GM23338 (cell line): ENCODE results near the gene UNC5B. TPM values are rescaled to one million over a fixed set of nuclear protein-coding genes. Genes with fewer than 3 reads are reported as not detected.

Experiments used
- ATAC-seq: fragments of 200-7000 bp; cut with Tn5 transposase; 3 replicates; pipeline ENCODE4 v1.9.1; 2020
- DNase-seq: peaks from one replicate; pipeline ENCODE4 v3.0.0-alpha.2; 2015; ENCODE audit warnings: low spot score
- H2AFZ ChIP-seq: fragments of 200-600 bp; sonication (generic); 2 replicates; pipeline ENCODE4 v1.8.0; 2016; ENCODE audit warnings: antibody characterized with exemption, mild to moderate bottlenecking, moderate library complexity
- H3F3A ChIP-seq: fragments of 200-600 bp; sonication (generic); replicated peaks from 2 replicates; pipeline ENCODE4 v1.8.0; 2017; ENCODE audit warnings: antibody characterized with exemption, mixed run types, low read depth
- H3K27ac ChIP-seq: fragments of 200-600 bp; sonication (generic); 2 replicates; pipeline ENCODE4 v1.6.1; 2016; ENCODE audit warnings: low read depth
- H3K27me3 ChIP-seq: fragments of 200-600 bp; sonication (generic); 2 replicates; pipeline ENCODE4 v1.8.0; 2016; ENCODE audit warnings: mild to moderate bottlenecking, mixed run types, moderate library complexity; ENCODE audit not compliant: insufficient read depth
- H3K36me3 ChIP-seq: fragments of 200-600 bp; sonication (generic); 2 replicates; pipeline ENCODE4 v1.8.0; 2016; ENCODE audit warnings: mild to moderate bottlenecking; ENCODE audit not compliant: insufficient read depth
- H3K4me1 ChIP-seq: fragments of 200-600 bp; sonication (generic); 2 replicates; pipeline ENCODE4 v1.8.0; 2016; ENCODE audit warnings: mild to moderate bottlenecking, moderate library complexity; ENCODE audit not compliant: insufficient read depth
- H3K4me2 ChIP-seq: fragments of 200-600 bp; sonication (generic); 2 replicates; pipeline ENCODE4 v1.7.1; 2017; ENCODE audit warnings: mixed run types
- H3K4me3 ChIP-seq: fragments of 200-600 bp; sonication (generic); 2 replicates; pipeline ENCODE4 v1.6.1; 2016; ENCODE audit warnings: mixed run types
- H3K79me2 ChIP-seq: fragments of 200-600 bp; sonication (generic); replicated peaks from 2 replicates; pipeline ENCODE4 v1.8.0; 2017; ENCODE audit warnings: mild to moderate bottlenecking; ENCODE audit not compliant: insufficient read depth
- H3K9me2 ChIP-seq: fragments of 200-600 bp; sonication (generic); 2 replicates; pipeline ENCODE4 v1.8.0; 2017; ENCODE audit not compliant: insufficient read depth
- H4K20me1 ChIP-seq: fragments of 200-600 bp; sonication (generic); replicated peaks from 2 replicates; pipeline ENCODE4 v1.8.0; 2017; ENCODE audit warnings: mild to moderate bottlenecking; ENCODE audit not compliant: insufficient read depth
- H3K27ac Mint-ChIP-seq: 2 replicates; pipeline ENCODE4 v1.8.0; 2020; ENCODE audit warnings: inconsistent platforms, mild to moderate bottlenecking, moderate library complexity, mixed read lengths
- H3K27me3 Mint-ChIP-seq: 3 replicates; pipeline ENCODE4 v1.8.0; 2022; ENCODE audit warnings: low read depth, mild to moderate bottlenecking, moderate library complexity, mixed read lengths, inconsistent platforms; ENCODE audit not compliant: insufficient read depth, poor library complexity
- H3K36me3 Mint-ChIP-seq: 3 replicates; pipeline ENCODE4 v1.8.0; 2021; ENCODE audit warnings: low read depth, mild to moderate bottlenecking, inconsistent platforms, moderate library complexity, mixed read lengths
- H3K4me1 Mint-ChIP-seq: 3 replicates; pipeline ENCODE4 v1.8.0; 2020; ENCODE audit warnings: mild to moderate bottlenecking, inconsistent platforms, mixed read lengths
- H3K4me3 Mint-ChIP-seq: 3 replicates; pipeline ENCODE4 v1.8.0; 2021; ENCODE audit warnings: moderate library complexity, mild to moderate bottlenecking, inconsistent platforms, mixed read lengths
- H3K9me3 Mint-ChIP-seq: 3 replicates; pipeline ENCODE4 v1.8.0; 2020; ENCODE audit warnings: moderate library complexity, mild to moderate bottlenecking, inconsistent platforms, mixed read lengths
- CREB1 ChIP-seq: fragments of 250-450 bp; sonication (Bioruptor Pico); IDR thresholded peaks from 2 replicates; pipeline ENCODE4 v1.5.0; 2020; ENCODE audit warnings: low read depth, mild to moderate bottlenecking, moderate library complexity
- ETS1 ChIP-seq: IDR thresholded peaks from 2 replicates; pipeline ENCODE4 v1.6.1; 2016; ENCODE audit warnings: antibody characterized with exemption
- EZH2 ChIP-seq: fragments of 200-600 bp; sonication (generic); IDR thresholded peaks from one replicate; pipeline ENCODE4 v1.8.0; 2017; ENCODE audit warnings: antibody characterized with exemption, mild to moderate bottlenecking, low read depth; ENCODE audit not compliant: unreplicated experiment
- EZH2phosphoT487 ChIP-seq: fragments of 200-600 bp; sonication (generic); IDR thresholded peaks from one replicate; pipeline ENCODE4 v1.8.1; 2018; ENCODE audit warnings: antibody characterized with exemption; ENCODE audit not compliant: unreplicated experiment
- JUNB ChIP-seq: IDR thresholded peaks from one replicate; pipeline ENCODE4 v1.6.1; 2016; ENCODE audit warnings: antibody characterized with exemption; ENCODE audit not compliant: unreplicated experiment
- NANOG ChIP-seq: IDR thresholded peaks from 2 replicates; pipeline ENCODE4 v1.6.1; 2016; ENCODE audit warnings: antibody characterized with exemption, borderline replicate concordance
- POLR2AphosphoS5 ChIP-seq: IDR thresholded peaks from 2 replicates; pipeline ENCODE4 v1.6.1; 2016; ENCODE audit warnings: antibody characterized with exemption, low read depth
- STAT1 ChIP-seq: IDR thresholded peaks from one replicate; pipeline ENCODE4 v1.6.1; 2016; ENCODE audit warnings: antibody characterized with exemption; ENCODE audit not compliant: unreplicated experiment
- ZNF114 ChIP-seq: fragments of 250-450 bp; sonication (Bioruptor Pico); IDR thresholded peaks from 2 replicates; pipeline ENCODE4 v1.5.0; 2020; ENCODE audit warnings: mild to moderate bottlenecking, moderate library complexity
- ZNF331 ChIP-seq: fragments of 250-450 bp; sonication (Bioruptor Pico); IDR thresholded peaks from 2 replicates; pipeline ENCODE4 v1.5.0; 2020; ENCODE audit warnings: low read depth, mild to moderate bottlenecking, moderate library complexity
- polyA plus RNA-seq: library from polyadenylated mRNA; unstranded; fragments of >200 nt; fragmentation: Nextera tagmentation; extraction: Ambion mirVana; gene quantifications from 2 replicates; pipeline ENCODE4 v1.2.1, GENCODE V29; 2016
- total RNA-seq: library from RNA; depleted of rRNA; stranded (reverse); fragments of >200 nt; shearing (Covaris generic); gene quantifications from 2 replicates; pipeline ENCODE4 v1.2.3, GENCODE V29; 2014
- TF ChIP-seq, protein P1 (sequence below), 2 experiments: fragments of 200-600 bp in 1 of 2; sonication (generic) in 1 of 2; conservative IDR thresholded peaks; 2 replicates each; pipeline versions ENCODE4 v1.5.1 to v1.6.1; 2016 to 2017; ENCODE audit warnings: antibody characterized with exemption in 2 of 2, low read depth in 2 of 2, mild to moderate bottlenecking in 2 of 2, moderate library complexity in 1 of 2
- TF ChIP-seq, protein P2 (sequence below): fragments of 250-450 bp; sonication (Bioruptor Pico); IDR thresholded peaks from 2 replicates; pipeline ENCODE4 v1.5.0; 2020; ENCODE audit warnings: mild to moderate bottlenecking, moderate library complexity
- TF ChIP-seq, protein P3 (sequence below): IDR thresholded peaks from one replicate; pipeline ENCODE4 v1.6.1; 2018; ENCODE audit warnings: antibody characterized with exemption; ENCODE audit not compliant: unreplicated experiment

The UNC5B gene
- total and polyA plus RNA-seq, 2 experiments from 2014 or later = 8.0 to 31.2 TPM

DNA sequence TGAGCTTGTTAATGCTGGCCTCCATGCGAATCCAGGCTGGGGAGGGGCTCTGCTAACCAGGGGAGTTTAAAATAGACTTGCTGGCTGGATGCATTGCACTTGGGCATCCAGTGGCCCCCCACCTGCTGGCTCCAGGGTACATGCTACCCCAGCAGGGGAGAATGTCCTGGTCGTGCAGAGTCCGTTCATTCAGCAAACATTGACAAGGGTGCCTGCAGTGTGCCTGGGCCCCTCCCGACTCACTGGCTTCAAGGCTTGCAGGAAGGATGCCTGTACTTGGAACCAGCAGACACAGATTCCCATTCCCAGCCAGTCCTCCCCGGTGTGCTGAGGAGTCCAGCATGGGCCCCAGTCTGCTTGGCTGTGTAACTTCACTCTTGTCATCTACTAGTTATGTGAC is 108.2 kb downstream of the UNC5B start:
- peaks cover 5% of the 10 kb centered on the region for H3K4me1 ChIP-seq
- H3K27me3 ChIP-seq = no peaks in the 10 kb centered on the region
- ATAC-seq = no peak
- no peak overlapping the region for H2AFZ ChIP-seq
- DNase-seq = no peak
- Mint-ChIP-seq H3K4me3 (peak overlapping the region; percentile 95; the same call in 2 of the 3 replicates), H3K27me3 (peaks cover 8% of the 10 kb centered on the region), H3K27ac (no peak overlapping the region), H3K9me3 (no peaks in the 10 kb centered on the region), H3K4me1 (peaks cover 15% of the 10 kb centered on the region; the same call in 2 of the 3 replicates), H3K36me3 (peaks cover 22% of the 10 kb centered on the region)
- H3K79me2 ChIP-seq = no peaks in the 10 kb centered on the region
- TF ChIP-seq ETS1 (no peak), NANOG (no peak), EZH2phosphoT487 (no peak), POLR2AphosphoS5 (no peak), ZNF331 (no peak), STAT1 (no peak), ZNF114 (CRISPR knock-in tag) (no peak), EZH2 (no peak), CREB1 (CRISPR knock-in tag) (no peak), JUNB (no peak)
- TF ChIP-seq, protein P1, sequence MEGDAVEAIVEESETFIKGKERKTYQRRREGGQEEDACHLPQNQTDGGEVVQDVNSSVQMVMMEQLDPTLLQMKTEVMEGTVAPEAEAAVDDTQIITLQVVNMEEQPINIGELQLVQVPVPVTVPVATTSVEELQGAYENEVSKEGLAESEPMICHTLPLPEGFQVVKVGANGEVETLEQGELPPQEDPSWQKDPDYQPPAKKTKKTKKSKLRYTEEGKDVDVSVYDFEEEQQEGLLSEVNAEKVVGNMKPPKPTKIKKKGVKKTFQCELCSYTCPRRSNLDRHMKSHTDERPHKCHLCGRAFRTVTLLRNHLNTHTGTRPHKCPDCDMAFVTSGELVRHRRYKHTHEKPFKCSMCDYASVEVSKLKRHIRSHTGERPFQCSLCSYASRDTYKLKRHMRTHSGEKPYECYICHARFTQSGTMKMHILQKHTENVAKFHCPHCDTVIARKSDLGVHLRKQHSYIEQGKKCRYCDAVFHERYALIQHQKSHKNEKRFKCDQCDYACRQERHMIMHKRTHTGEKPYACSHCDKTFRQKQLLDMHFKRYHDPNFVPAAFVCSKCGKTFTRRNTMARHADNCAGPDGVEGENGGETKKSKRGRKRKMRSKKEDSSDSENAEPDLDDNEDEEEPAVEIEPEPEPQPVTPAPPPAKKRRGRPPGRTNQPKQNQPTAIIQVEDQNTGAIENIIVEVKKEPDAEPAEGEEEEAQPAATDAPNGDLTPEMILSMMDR (conservative IDR thresholded peaks at IDR 0.05; ENCODE audit: low read depth in 2 of 2) = no peak
- TF ChIP-seq, protein P2, sequence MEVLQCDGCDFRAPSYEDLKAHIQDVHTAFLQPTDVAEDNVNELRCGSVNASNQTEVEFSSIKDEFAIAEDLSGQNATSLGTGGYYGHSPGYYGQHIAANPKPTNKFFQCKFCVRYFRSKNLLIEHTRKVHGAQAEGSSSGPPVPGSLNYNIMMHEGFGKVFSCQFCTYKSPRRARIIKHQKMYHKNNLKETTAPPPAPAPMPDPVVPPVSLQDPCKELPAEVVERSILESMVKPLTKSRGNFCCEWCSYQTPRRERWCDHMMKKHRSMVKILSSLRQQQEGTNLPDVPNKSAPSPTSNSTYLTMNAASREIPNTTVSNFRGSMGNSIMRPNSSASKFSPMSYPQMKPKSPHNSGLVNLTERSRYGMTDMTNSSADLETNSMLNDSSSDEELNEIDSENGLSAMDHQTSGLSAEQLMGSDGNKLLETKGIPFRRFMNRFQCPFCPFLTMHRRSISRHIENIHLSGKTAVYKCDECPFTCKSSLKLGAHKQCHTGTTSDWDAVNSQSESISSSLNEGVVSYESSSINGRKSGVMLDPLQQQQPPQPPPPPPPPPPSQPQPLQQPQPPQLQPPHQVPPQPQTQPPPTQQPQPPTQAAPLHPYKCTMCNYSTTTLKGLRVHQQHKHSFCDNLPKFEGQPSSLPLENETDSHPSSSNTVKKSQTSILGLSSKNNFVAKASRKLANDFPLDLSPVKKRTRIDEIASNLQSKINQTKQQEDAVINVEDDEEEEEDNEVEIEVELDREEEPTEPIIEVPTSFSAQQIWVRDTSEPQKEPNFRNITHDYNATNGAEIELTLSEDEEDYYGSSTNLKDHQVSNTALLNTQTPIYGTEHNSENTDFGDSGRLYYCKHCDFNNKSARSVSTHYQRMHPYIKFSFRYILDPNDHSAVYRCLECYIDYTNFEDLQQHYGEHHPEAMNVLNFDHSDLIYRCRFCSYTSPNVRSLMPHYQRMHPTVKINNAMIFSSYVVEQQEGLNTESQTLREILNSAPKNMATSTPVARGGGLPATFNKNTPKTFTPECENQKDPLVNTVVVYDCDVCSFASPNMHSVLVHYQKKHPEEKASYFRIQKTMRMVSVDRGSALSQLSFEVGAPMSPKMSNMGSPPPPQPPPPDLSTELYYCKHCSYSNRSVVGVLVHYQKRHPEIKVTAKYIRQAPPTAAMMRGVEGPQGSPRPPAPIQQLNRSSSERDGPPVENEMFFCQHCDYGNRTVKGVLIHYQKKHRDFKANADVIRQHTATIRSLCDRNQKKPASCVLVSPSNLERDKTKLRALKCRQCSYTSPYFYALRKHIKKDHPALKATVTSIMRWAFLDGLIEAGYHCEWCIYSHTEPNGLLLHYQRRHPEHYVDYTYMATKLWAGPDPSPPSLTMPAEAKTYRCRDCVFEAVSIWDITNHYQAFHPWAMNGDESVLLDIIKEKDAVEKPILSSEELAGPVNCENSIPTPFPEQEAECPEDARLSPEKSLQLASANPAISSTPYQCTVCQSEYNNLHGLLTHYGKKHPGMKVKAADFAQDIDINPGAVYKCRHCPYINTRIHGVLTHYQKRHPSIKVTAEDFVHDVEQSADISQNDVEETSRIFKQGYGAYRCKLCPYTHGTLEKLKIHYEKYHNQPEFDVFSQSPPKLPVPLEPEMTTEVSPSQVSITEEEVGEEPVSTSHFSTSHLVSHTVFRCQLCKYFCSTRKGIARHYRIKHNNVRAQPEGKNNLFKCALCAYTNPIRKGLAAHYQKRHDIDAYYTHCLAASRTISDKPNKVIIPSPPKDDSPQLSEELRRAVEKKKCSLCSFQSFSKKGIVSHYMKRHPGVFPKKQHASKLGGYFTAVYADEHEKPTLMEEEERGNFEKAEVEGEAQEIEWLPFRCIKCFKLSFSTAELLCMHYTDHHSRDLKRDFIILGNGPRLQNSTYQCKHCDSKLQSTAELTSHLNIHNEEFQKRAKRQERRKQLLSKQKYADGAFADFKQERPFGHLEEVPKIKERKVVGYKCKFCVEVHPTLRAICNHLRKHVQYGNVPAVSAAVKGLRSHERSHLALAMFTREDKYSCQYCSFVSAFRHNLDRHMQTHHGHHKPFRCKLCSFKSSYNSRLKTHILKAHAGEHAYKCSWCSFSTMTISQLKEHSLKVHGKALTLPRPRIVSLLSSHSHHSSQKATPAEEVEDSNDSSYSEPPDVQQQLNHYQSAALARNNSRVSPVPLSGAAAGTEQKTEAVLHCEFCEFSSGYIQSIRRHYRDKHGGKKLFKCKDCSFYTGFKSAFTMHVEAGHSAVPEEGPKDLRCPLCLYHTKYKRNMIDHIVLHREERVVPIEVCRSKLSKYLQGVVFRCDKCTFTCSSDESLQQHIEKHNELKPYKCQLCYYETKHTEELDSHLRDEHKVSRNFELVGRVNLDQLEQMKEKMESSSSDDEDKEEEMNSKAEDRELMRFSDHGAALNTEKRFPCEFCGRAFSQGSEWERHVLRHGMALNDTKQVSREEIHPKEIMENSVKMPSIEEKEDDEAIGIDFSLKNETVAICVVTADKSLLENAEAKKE (CRISPR knock-in tag) = no peak
- TF ChIP-seq, protein P3, sequence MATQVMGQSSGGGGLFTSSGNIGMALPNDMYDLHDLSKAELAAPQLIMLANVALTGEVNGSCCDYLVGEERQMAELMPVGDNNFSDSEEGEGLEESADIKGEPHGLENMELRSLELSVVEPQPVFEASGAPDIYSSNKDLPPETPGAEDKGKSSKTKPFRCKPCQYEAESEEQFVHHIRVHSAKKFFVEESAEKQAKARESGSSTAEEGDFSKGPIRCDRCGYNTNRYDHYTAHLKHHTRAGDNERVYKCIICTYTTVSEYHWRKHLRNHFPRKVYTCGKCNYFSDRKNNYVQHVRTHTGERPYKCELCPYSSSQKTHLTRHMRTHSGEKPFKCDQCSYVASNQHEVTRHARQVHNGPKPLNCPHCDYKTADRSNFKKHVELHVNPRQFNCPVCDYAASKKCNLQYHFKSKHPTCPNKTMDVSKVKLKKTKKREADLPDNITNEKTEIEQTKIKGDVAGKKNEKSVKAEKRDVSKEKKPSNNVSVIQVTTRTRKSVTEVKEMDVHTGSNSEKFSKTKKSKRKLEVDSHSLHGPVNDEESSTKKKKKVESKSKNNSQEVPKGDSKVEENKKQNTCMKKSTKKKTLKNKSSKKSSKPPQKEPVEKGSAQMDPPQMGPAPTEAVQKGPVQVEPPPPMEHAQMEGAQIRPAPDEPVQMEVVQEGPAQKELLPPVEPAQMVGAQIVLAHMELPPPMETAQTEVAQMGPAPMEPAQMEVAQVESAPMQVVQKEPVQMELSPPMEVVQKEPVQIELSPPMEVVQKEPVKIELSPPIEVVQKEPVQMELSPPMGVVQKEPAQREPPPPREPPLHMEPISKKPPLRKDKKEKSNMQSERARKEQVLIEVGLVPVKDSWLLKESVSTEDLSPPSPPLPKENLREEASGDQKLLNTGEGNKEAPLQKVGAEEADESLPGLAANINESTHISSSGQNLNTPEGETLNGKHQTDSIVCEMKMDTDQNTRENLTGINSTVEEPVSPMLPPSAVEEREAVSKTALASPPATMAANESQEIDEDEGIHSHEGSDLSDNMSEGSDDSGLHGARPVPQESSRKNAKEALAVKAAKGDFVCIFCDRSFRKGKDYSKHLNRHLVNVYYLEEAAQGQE = no peak
- no peaks in the 10 kb centered on the region; the same call in 1 of the 2 replicates for H3K36me3 ChIP-seq
- H3K27ac ChIP-seq = no peak overlapping the region
- H3K4me2 ChIP-seq = no peak overlapping the region
- 0 out of 2 replicates have a peak, but pooled peaks cover 2% of the 10 kb centered on the region for H3F3A ChIP-seq
- H4K20me1 ChIP-seq = no peaks in the 10 kb centered on the region
- no peaks in the 10 kb centered on the region for H3K9me2 ChIP-seq
- no peak overlapping the region for H3K4me3 ChIP-seq
